RCC 7860 (cell line): ENCODE results near the gene KLHL29.
"Not testable (repeated sequence)": the region's sequence is repeated elsewhere in the genome, so short reads cannot be mapped to it uniquely, and the experiment has no call there.

Source experiments
- DNase-seq: peaks from one replicate; pipeline ENCODE4 v3.0.0-alpha.2; 2015; ENCODE audit warnings: low spot score
- FAIRE-seq: peaks from 2 replicates; lab custom pipeline; 2012; peaks lifted over from hg19 to GRCh38; lab: Jason Lieb, UNC

KLHL29 gene

DNA sequence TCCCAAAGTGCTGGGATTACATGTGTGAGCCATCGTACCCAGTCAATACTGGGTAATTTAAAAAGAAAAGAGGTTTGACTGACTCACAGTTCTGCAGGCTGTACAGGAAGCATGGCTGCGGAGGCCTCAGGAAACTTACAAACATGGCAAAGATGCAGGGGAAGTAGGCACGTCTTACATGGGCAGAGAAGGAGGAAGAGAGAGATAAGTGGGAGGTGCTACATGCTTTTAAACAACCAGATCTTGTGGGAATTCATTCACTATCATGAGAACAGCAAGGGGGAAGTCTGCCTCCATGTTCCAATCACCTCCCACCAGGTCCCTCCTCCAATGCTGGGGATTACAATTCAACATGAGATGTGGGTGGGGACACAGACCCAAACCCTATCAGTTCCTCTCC, 349.4 kb downstream of the KLHL29 start:
- FAIRE-seq (no peak), DNase-seq (no peak)

DNA sequence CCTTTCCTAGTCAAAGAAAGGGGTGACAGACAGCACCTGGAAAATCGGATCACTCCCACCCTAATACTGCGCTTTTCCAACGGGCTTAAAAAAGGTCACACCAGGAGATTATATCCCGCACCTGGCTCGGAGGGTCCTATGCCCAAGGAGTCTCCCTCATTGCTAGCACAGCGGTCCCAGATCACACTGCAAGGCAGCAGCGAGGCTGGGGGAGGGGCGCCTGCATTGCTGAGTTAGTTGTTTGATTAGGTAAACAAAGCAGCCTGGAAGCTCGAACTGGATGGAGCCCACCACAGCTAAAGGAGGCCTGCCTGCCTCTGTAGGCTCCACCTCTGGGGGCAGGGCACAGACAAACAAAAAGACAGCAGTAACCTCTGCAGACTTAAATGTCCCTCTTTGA, 351.8 kb downstream of the KLHL29 start:
- not testable (repeated sequence) for FAIRE-seq, DNase-seq

DNA sequence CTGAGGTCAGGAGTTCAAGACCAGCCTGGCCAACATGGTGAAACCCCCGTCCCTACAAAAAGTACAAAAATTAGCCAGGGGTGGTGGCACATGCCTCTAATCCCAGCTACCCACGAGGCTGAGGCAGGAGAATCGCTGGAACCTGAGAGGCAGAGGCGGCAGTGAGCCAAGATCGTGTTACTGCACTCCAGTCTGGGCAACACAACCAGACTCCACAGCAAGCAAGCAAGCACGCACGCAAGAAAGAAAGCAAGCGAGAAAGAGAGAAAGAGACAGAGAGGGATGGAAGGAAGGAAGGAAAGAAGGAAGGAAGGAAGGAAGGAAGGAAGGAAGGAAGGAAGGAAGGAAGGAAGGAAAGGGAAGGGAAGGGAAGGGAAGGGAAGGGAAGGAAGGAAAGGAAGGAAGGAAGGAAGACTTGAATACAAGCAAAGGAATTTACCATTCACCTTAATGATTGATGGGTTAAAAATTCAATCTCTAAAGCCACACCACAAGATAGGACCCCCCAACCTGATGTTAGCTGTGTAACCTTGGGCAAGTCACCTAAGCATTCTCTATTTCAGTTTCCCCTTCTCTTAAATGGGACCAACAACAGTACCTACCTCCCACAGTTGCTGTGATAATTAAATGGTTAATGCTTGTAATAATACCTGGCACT, 360.2 kb downstream of the KLHL29 start:
- DNase-seq: no peak
- no peak for FAIRE-seq

DNA sequence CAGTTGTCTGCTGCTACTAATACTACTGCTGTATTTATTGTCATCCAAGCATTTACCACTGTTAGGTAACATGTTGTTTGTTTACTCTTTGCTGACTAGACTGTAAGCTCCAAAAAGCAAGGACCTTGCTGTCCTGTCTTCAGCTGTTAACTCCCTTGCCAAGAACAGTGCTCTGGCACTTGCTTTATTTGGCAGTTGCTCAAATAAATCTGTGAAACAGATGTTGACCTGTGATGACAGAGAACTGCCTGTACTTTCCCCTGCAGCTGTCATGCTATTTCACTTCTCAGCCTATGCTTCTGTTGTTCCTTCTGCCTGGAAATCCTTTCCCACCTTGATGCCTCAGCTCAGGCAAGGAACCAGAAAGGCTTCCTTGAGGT, 360.7 kb downstream of the KLHL29 start:
- no peak for DNase-seq
- no peak for FAIRE-seq

DNA sequence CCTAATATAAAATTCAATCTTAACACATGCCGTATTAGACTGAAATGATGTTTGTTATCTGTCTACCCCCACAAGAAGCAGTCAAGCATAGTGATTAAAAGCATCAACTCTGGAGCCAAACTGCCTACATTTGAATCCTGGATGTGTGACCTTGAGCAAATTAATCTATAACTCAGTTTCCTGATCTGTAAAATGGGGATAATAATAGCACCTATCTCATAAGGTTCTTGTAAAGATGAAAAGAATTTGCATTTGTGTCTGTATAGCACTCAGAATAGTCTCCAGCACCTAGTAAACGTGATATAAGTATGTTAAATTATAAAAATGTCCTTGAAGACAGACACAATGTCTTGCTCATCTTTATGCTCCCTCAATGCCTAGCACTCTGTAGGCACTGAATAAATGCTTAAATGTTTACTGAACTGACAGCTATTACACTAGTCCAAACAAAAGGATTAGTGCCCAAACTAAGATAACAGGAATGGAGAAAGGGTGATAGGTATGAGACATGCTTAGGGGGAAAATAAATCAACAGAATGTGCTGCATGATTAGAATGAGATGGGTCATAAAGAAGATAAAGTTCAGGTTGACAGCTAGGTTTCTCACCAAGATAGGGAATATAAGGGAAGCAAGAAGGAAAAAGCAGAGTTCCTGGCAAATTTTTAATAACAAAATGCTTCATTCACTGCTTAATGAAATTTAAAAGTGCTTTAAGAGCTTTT, 361.3 kb downstream of the KLHL29 start:
- no peak for FAIRE-seq
- DNase-seq: no peak

DNA sequence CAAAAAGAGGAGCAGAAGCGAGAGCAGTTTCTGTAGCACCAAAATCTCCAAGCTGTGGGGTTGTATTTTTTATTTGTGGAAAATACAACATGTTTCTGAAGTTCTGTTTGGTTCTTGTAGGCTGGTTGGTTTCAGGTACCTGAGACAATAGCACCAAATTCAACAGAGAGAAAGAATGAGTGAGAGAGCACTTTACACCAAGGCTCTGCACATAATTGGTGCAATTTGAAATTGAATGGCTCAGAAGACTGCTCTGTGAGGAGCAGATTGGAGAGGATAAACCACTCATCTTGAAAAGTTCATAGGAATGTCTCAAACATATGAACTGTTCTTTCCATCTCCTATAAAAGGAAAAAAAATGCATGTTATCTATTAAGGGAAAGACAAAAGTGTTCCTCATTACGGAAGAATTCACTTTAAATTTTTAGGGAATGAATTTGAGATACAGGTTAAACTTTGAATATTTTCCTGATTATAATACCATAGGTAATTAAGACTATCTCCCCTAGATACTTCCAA, 366.8 kb downstream of the KLHL29 start:
- no peak for FAIRE-seq
- no peak for DNase-seq

DNA sequence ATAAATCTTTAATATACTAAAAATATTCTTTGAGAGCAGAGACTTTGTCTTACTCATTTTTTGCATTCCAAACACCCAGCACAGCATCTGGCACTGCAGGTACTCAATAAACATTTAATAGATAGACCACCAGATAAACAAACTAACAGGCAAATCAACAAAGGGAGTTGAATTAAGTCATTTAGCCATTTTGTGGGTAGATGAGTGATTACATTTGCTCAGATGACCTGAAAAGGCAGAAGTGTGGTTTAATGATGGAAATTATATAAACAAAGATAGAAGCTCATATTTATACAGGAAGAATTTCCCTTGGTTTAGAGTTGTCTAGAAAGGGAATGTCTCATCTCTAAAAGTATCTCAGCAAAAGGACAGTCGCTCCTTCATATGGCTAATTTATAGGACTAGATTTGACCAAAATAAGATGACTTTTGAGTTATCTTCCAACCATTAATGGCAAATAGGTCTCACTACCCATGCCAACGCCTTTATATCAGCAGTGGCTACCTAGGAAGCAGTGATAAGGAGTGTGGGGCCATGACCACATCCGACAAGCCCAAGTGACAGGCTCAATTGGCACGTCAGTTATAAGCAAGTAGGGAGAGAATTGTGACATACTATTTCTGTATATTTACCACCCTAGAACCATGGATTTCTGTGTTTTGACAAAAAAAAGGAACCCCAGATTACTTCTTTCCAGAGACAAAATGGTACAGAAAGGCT, 368.5 kb downstream of the KLHL29 start:
- DNase-seq (no peak), FAIRE-seq (no peak)

DNA sequence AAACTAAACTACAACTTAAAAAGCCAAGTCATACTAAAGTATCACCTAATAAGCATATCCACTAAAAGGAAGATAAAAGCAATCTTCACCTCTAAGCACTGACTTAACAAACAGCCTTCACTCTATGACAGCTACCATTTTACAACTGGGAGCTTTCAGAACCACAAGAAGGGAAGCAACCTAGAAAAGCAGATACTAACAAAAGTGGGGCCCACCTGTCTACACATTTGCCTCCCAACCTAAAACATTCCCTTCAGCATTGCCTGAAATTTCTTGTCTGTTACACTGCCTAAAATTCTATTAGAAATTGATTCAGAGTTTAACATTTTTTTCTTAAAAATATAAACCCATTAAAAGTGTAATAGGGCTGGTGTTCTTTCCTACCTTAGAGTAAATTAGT, 370.0 kb downstream of the KLHL29 start:
- DNase-seq: no peak
- FAIRE-seq: no peak

DNA sequence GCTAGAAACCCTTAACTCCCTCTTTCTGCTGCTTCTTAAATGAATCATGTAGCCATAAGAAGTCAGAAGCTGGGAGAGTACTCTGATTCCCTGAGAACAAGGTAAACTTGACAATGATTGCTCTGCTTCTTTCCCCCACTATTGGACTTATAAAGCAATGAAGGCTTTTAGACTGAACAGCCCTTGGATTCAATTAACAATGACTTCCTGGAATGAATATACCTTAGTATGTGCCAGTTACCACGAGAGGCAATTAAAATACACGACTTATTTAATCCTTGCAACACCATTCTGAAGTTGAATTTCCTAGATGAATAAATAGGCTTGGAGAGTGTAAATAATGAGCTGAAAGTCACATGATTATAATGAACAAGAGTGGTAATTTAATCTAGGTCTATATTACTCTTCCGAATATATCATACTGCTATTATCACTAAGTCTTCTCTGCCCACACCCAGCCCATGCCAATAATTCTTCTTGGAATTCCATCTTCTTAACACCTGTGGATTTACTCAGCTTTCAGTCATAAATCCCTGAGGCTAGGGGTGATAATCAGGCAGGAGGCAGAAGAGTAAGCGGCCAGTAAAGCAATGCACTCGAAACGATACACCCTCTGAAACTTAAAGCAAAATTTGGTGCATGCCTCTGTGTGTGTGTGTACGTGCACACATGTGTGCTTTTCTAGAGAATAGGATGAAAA, 371.8 kb downstream of the KLHL29 start:
- no peak for DNase-seq
- no peak for FAIRE-seq

DNA sequence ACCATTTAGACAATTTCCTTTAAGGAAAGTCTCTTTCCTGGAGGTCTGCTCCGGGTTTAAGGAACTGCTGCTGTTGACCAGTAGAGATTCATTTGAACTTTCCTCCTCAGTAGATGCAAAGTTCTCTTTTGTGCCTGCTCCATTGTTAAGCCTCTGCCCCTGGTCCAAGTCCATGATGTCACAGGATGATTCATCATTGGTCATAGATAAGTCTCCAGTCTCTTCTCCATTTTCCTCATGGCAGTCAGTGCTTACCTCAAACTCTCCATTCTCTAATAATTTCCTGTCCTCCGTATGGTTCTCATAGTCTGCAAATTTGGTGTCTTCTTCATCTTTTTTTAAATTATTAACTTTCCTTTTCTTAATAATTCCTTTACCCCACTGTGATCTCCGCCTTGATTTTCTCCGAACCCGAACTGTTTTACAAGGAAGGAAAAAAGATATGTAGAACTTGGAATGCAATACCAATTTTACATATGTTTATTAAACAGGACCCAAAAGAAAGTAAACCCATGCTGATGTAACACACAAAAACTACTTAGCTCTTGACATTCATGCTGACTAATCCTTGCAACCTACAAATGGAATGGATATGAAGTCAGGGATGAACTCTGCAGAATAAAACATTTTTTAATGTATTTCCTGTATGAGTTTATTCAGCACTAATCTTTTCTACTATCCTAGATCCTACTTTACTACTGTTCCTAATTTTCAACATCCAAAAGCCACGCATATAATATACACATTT, 372.9 kb downstream of the KLHL29 start:
- peak; percentile 40 for FAIRE-seq
- DNase-seq: peak; percentile 63
